GM18858 (cell line): ENCODE results near the gene SORCS3.

Experiments
- ATAC-seq: cut with Tn5 transposase; IDR thresholded peaks from one replicate; pipeline ENCODE4 v1.9.1; 2021; ENCODE audit not compliant: unreplicated experiment

Gene SORCS3

DNA sequence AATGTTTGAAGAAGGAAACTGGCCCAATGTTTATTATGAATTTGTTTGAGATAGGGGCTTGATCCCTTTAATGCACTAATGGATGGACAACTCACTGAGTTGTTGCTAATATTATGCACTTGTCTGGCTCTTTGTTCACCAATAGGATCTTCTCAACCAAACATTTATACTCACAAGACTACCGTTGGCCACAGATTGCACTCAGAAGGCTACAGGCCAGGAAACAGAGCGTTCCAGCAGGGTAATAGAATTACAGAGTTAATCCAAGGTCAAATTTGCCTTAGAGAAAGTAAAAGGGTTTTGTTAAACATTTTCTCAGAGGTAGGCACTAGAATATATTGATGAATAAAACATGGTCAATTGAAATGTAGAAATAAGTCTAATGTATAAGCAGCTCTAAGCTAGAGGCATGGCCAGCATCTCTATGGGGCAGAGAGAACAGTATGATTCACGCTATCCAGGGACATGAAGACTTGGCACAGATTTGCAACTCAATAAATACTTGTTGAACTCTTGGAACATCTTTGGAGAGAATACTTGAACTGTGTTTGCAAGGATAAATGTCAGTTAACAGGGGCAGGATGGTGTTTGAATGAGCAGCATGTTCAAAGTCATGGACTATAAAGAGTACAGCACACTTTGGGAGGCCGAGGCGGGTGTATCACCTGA, 606.9 kb downstream of the SORCS3 start:
- ATAC-seq = no peak

DNA sequence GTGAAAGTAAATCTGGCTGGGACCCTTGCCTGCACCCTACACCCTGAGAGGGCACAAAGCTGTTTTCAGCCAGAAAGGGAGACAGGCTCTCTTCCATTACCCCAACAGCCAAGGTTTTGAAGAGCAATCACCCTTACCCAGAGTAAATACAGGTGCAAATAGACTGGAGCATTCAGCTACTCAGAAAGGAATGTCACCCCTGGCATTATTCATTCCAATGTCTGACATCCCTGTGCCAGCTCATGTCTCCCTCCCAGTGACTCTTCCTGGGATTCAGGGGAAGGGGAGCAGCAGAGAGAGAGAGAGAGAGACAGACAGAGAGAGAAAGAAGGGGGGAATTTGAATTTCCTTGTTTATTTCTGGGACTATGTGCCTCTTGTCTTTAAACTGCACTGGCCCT, 611.8 kb downstream of the SORCS3 start:
- ATAC-seq = no peak

DNA sequence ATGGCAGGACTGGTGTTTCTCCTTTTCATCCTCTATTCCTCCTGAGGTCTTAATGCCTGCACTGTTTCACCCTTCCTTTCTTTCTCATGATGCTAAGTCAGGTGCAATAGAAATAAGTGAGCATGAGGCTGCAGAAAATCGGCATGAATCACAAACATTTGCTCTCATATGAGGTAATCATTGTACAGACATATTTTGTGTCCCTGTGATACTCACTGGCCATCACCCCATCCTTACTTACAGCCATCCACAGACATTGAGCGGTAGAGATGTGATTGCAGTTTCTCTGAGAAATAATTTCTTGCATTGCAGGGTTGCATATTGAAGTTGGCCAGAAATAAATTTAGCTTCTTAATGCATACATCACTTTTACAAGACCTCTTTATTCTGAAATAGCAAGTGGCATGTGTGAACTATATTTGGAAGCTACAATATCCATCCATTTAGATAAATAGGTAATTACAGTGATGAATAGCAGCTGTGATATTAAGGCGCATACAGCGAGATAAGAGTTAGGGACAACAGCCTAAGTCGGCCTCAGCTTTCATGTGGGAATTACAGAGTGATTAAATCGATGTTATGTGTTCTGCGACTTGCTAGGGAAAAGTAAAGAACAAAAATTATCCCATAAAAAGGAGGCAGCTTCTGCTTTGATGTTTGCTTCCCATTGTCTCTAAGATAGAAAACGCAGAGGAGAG, 612.6 kb downstream of the SORCS3 start:
- ATAC-seq = no peak

DNA sequence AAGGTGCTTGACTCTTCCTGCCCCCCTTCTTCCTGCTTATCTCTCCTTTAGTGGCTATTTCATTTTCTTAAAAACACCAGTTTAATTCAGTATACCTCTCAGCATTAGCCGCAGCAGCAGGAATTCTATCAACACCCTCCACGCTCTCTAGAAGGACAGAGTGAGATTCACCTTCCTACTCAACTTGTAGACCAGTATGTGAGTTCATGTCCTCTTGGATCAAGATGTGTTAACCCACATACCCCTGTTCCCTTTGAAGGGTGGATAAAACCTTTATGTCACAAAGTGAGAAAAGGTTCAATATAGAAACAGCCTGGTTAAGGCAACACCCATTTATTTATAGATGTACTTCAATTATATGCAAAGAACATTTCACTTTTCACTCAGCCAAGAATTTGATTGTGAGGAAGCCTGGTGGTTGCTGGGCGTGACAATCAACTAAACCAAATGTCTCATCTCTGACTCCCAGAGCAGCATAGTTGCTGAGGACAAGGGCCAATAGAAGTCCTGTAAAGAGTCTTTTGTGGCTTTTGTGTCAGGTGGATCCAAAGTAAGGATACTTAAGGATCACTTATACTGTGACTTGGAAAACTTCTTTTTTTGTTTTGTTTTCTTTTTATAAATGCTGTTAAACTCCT, 617.1 kb downstream of the SORCS3 start:
- ATAC-seq = no peak

DNA sequence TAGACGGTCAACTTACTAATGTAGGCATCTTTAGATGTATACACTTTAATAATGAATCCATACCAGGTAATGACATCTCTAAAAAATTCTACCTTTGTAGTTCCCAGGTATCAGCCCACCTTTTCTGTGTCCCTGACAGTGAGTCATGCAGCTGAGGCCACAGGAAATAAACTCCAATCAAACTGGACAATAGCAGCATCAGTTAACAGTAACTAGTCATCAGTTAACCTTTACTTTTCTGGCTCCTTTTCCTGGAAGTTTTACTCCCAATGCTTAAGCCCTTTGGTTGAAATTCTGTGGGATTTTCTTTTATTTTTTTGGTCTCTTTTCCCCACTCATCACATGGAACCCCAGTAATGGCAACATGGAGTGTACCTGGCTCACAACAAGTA, 617.6 kb downstream of the SORCS3 start:
- ATAC-seq = no peak

DNA sequence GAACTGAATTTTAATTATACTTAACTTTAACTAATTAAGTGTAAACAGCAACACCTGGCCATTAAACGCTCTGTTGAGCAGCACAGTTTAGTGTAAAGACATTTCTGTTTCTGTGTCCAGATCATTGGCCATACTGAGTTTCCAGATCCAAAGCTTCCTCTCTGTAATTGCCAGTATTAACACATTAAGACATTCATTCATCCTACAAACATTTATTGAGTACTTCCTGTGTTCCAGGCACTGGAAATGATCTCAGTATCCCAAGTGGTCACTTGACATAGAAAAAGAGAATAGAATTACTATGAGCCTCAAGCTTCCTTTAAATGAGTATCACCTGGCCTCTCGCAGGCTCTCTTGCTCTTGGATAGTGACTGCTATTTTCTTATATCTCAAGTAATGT, 618.1 kb downstream of the SORCS3 start:
- ATAC-seq = no peak

DNA sequence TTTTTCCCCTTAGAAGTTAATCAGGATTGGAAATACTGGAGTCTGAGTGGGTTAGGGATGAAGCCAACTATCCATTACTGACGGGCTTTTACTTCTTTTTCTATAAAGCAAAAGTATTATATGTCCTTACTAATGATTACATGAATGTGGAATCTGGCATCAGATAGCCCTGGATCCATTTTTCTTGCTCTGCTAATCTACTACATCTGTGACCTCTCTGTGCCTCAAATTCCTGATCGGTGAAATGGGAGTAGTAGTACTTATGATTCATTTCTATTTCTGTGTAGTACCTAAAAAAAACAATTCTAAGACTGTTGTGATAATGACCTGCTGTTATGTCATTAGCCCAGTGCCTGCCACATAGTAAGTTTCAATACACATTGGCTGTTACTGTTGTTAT, 621.6 kb downstream of the SORCS3 start:
- no peak for ATAC-seq

DNA sequence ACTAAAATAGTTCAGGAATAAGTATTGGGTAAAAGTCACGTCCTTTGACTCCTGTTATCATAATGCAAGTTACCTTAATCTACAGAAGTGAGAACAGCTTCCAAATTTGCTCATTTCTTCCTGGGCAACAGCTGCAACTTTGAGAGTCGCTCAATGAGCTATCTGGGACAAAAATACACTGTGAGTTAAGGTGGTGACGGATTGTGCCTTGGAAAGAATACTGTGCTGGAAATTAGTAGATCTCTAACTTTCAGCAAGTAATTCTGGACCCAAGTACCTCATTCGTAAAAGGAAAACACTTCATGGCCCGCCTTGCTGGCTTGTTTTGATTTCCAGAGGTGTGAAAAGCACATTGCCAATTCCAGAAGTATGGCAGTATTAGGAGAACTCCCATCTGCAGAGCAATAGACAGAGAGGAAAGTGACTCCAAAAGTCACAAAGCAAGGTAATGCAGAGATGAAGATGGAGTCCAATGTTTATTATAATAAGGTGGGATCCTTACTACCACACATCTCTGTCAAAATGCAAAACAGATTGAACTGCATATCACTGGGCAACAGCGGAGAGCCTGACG, 626.0 kb downstream of the SORCS3 start:
- no peak for ATAC-seq

DNA sequence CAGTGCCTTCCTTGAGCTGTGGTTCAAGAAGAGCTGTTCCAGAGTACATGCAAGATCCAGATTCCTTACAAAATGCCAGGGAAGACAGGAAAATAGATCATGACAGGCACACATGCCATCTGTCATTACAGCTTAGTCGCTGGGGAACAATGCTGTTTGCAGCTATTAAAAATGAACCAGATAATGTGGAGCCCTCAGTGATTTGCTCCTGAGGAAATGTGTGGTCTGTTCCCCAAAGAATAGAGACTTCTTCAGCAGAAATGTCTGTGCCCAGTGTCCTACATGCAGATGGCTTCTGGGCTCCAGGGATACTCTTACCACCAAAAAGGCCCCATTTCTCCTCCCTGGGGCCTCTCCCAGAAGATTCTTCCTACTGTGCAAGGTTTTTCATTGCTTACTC, 627.9 kb downstream of the SORCS3 start:
- ATAC-seq = no peak

DNA sequence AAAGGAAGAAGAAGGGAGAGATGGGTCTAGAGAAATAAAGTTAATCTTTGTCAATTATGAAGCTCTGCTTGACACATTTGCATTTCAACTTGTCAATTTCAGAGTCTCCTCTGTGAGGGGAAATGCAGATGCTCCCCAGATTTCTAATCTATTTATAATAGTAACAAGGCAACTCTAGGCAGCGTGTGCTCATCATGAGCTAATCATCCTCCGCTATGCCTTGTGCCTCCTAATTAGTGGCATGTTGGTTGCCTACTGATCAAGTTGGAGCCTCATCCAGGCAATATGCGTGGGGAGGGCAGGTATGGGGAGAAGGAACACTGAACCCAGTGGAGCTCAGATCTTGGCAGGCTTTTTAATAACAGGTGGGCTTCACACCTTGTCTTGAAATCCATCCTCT, 628.6 kb downstream of the SORCS3 start:
- ATAC-seq = no peak

DNA sequence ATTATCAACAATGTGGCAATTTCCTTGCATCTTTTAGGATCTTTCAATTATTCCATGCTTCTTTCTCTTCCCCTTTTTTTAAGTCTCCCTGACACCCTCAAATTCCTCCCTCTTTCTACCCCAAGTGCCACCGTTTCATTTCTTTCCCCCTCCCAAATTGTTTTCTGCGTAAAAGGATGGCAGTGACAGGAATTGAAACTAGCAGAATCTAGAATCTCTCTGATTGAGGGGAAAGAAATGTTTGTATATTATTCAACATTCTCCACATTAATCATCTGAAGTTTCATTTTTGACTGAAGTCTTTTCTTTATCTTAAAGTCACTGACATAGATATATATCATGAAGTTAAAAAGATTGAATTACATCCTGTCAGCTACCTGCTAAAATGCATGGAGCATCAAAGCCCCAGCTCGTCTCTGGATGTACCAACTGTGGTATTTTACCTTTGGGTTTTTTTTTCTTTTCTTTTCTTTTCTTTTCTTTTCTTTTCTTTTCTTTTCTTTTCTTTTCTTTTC, 633.5 kb downstream of the SORCS3 start:
- no peak for ATAC-seq

DNA sequence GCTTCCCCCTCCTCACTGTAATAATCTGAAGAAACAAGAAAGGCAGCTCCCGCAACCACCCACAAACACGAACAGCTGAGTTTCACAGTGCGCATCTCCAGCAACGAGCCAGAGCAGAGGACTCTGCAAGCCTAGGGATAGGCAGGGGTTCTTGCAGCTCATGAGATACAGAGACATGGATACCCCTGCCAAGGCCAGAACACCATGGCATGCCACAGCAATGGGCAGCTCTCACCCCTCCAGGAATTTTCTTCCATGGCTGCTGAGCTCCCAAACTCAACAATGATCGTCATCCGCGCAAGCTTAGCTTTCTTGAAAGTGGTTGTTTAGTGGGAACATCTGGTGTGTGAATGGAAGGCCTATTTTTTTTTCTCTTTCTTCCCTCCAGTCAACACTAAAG, 637.3 kb downstream of the SORCS3 start:
- no peak for ATAC-seq

DNA sequence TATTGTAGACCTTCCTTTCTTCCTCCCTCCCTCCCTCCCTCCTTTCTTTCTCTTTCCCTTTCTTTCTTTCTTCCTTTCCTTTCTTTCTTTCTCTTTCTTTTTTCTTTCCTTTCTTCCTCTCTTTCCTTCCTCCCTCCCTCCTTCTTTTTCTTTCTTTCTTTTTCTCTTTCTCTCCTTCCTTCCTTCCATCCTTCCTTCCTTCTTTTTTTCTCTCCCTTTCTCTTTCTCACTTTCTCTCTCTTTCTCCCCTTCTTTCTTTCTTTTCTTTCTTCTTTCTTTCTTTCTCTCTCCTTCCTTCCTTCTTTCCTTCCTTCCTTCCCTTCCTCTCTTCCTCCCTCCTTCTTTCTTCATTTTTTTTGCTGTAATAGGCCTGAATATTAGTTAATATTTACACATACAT, 638.0 kb downstream of the SORCS3 start:
- ATAC-seq = no peak

DNA sequence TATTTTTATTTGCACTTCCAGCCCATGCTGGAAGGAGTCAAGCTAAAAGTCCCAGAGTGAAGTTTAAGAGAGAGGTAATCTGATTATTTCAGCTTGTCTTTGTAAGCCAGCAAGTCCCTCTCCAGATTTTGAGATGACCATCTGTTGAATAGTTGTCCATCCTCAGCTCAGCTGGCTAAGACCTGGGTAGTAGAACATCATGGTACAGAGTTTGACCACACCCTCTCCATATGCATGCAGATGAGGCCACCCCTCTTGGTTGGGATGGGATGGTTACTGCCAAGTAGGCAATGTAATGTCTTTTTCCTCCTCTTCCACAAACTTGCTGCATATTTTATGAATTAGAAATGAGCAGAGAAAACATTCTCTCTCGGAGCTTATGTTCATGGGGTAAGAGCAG, 639.8 kb downstream of the SORCS3 start:
- ATAC-seq = no peak

DNA sequence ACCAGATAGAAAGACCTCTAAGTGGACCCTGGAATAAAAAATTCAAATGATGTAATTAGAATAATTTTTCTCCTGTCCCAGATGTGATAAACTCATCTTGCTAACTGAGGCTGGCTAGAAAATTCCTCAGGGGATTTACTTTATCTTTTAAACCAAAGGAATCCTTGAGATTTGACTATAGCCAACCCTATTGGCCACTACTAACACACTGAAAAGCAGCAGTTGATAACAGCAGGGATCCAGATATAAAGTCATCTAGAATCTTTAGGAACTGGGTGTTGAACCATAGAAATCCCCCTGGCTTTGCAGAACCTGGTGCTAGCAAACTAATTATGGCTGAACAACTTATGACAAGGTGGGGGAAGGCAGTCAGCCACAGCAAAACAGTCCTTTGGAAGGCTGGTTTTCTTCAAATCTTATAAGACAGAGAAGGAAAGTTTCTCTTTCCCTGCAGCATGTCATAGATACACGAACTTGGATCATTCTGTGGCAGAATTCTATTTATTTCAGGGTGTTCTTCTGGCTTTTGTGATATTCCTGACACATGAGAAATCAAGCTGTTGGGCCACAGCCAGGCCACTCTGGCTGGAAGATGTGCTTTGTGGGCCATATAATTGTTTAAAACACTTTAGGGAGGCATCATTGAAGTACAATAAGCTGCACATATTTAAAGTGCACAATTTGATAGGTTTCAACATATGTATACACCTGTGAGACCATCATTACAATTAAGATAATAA, 643.6 kb downstream of the SORCS3 start:
- ATAC-seq = no peak

DNA sequence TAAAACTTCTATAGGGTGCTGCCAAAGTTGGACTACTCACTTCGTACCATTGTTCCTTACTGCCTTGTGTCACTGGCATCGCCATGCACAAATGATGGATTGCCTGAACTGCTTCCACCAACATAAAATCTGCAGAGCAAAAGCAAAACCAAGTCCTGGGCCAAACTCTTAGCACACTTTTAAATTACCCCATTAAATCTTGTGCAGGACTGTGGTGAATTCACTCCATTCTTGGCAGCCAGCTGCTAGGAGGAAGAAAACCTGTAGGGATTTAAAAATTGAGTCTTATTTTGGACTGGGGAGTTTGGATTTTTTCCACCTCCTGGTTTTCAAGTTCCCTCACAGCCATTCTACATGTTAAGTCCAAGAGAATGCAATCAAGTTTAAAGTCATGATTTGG, 646.9 kb downstream of the SORCS3 start:
- ATAC-seq = no peak

DNA sequence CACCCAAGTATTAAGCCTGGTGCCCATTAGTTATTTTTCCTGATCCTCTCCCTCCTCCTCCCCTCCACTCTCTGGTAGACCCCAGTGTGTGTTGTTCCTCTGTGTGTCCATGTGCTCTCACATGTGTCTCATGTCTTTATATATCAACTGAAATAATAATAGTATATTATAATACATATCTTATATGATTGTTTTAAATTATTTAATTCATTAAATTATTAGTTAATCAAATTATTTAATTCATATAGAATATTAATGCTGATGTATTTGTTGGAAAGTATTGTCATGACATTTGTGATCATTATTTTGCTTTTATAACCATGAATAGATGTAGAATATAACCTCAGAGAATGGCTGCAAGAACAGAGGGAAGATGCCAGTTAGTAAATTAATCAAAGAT, 647.5 kb downstream of the SORCS3 start:
- ATAC-seq = no peak

DNA sequence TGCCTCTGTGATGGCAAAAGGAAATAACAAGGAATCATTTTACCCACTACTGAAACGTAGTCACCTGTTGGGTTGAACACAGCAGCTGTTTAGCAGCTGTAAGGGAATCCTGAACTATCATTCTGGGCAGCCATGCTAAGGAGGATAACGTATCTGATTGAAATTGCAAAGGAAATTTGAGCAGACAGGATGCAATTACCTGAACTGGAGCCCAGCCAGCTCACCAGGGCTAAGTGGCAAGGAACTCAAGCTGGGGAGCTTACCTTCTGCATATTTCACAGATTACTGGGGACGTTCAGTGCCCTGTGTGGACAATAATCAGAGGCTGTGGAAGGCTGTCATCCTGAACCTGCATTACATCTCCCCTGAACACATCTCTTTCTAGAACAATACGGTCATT, 650.5 kb downstream of the SORCS3 start:
- no peak for ATAC-seq

DNA sequence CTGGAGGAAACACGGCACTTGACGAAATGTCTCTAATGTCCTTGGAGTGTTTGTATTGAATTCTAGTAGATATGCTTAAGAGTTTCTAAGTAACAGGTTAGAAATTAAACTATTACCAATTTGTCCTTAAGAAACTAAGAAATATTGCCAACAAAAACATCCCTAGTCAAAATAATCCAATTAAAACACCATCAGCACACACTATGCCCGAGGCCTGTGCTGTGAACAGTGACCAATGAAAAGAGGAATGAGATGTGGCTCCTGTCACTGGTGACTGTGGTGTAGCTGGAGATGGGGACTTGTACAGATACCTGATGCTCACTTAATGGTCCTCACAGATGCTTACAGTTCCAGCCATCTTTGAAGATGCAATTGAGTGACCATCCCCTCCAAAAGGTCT, 651.1 kb downstream of the SORCS3 start:
- no peak for ATAC-seq
